K562 (cell line): ENCODE results near the gene ZSWIM4. TPM values are rescaled to one million over a fixed set of nuclear protein-coding genes. Genes with fewer than 3 reads are reported as not detected.

ENCODE experiments used
- ATAC-seq: fragments of 200-7000 bp; cut with Tn5 transposase; 3 replicates; pipeline ENCODE4 v1.9.1; 2020; ENCODE audit warnings: moderate library complexity
- BruUV-seq: library from RNA; stranded (reverse); fragments of 400-500 nt; replicated peaks from 2 replicates; lab custom pipeline; 2021; lab: Mats Ljungman, UMichigan
- CTCF ChIA-PET: fragments of 300-600 bp; formaldehyde crosslinking; extraction: SDS; loops from one replicate; lab custom pipeline; 2021; ENCODE audit warnings: low intra/inter-chr PET ratio; lab: Yijun Ruan, JAX
- POLR2A ChIA-PET: fragments of 300-600, 350-650 bp; sonication (Branson Sonifier 250); formaldehyde crosslinking; extraction: SDS; loops from one replicate; lab custom pipeline; 2021; ENCODE audit warnings: antibody characterized with exemption, inconsistent platforms; lab: Yijun Ruan, JAX
- DNase-seq, 4 experiments: peaks; one replicate each; pipeline versions ENCODE4 v3.0.0 to v3.0.0-alpha.2; 2011 to 2018; ENCODE audit warnings: low spot score in 3 of 4, mixed read lengths in 3 of 4; ENCODE audit errors: extremely low read depth in 1 of 4
- FAIRE-seq: peaks from 2 replicates; lab custom pipeline; 2011; peaks lifted over from hg19 to GRCh38; lab: Jason Lieb, UNC
- H2AFZ ChIP-seq: 2 replicates; pipeline ENCODE4 v1.6.0; 2011; ENCODE audit warnings: low read depth, low read length, control low read depth, inconsistent platforms
- H3K27ac ChIP-seq: fragments of 200-600 bp; 3 replicates; pipeline ENCODE4 v1.8.0; 2011; ENCODE audit warnings: low read depth, mild to moderate bottlenecking, control low read depth, inconsistent platforms, low read length, moderate library complexity, mixed read lengths; ENCODE audit errors: extremely low read depth
- H3K27me3 ChIP-seq, 2 experiments: fragments of 300-600 bp in 1 of 2; 2 replicates in 1 of 2; 3 replicates in 1 of 2; pipeline versions ENCODE4 v1.6.0 to v1.8.0; 2011; ENCODE audit warnings: inconsistent platforms in 2 of 2, low read length in 2 of 2, mild to moderate bottlenecking in 1 of 2, mixed read lengths in 1 of 2, moderate library complexity in 1 of 2; ENCODE audit not compliant: control insufficient read depth in 2 of 2, insufficient read depth in 2 of 2
- H3K36me3 ChIP-seq: fragments of 300-600 bp; 3 replicates; pipeline ENCODE4 v1.8.0; 2011; ENCODE audit warnings: mild to moderate bottlenecking, low read length, inconsistent platforms; ENCODE audit not compliant: control insufficient read depth, insufficient read depth
- H3K4me1 ChIP-seq, 2 experiments: fragments of 200-600 bp in 1 of 2; replicated peaks in 1 of 2; 2 replicates in 1 of 2; 3 replicates in 1 of 2; pipeline versions ENCODE4 v1.5.1 to v1.8.0; 2011; ENCODE audit warnings: inconsistent platforms in 2 of 2, low read length in 2 of 2, mild to moderate bottlenecking in 1 of 2, mixed read lengths in 1 of 2, moderate library complexity in 1 of 2; ENCODE audit not compliant: control insufficient read depth in 2 of 2, insufficient read depth in 2 of 2
- H3K4me2 ChIP-seq: 2 replicates; pipeline ENCODE4 v1.6.1; 2011; ENCODE audit warnings: low read length, control low read depth, inconsistent platforms, mixed read lengths; ENCODE audit not compliant: insufficient read depth
- H3K4me3 ChIP-seq: fragments of 200-600 bp; sonication (generic), shearing (Covaris generic); 2 replicates; pipeline ENCODE4 v1.5.1; 2016; ENCODE audit warnings: control low read depth, inconsistent platforms
- H3K79me2 ChIP-seq: fragments of 200-600 bp; 3 replicates; pipeline ENCODE4 v1.8.0; 2011; ENCODE audit warnings: low read length, inconsistent platforms; ENCODE audit not compliant: control insufficient read depth, insufficient read depth
- H3K9ac ChIP-seq, 2 experiments: 2 replicates each; pipeline versions ENCODE4 v1.6.0 to v1.6.1; 2011; ENCODE audit warnings: low read depth in 2 of 2, low read length in 2 of 2, control low read depth in 1 of 2, inconsistent platforms in 1 of 2, mild to moderate bottlenecking in 1 of 2, mixed read lengths in 1 of 2; ENCODE audit not compliant: insufficient read depth in 1 of 2
- H3K9me1 ChIP-seq: one replicate; pipeline ENCODE4 v1.6.0; 2011; ENCODE audit warnings: inconsistent platforms, mild to moderate bottlenecking, low read length, moderate library complexity; ENCODE audit not compliant: control insufficient read depth, insufficient read depth
- H3K9me3 ChIP-seq: replicated peaks from 2 replicates; pipeline ENCODE4 v1.5.1; 2011; ENCODE audit warnings: low read depth, low read length, inconsistent platforms; ENCODE audit not compliant: control insufficient read depth, insufficient read depth
- H4K20me1 ChIP-seq: replicated peaks from 2 replicates; pipeline ENCODE4 v1.6.1; 2011; ENCODE audit warnings: low read length, inconsistent platforms, mixed read lengths; ENCODE audit not compliant: control insufficient read depth, insufficient read depth
- ADNP ChIP-seq: fragments of 200-800 bp; sonication (Bioruptor generic); IDR thresholded peaks from 2 replicates; pipeline ENCODE4 v1.6.1; 2016; ENCODE audit warnings: missing genetic modification characterization, missing compliant biosample characterization
- CEBPZ ChIP-seq: fragments of 150-350 bp; IDR thresholded peaks from 2 replicates; pipeline ENCODE4 v1.6.1; 2014; ENCODE audit warnings: low read depth, mild to moderate bottlenecking, low read length, borderline replicate concordance
- GATAD2B ChIP-seq: fragments of 450-650 bp; IDR thresholded peaks from 2 replicates; pipeline ENCODE4 v1.6.1; 2017; ENCODE audit warnings: mild to moderate bottlenecking, borderline replicate concordance
- HLTF ChIP-seq: fragments of 450-650 bp; IDR thresholded peaks from 2 replicates; pipeline ENCODE4 v1.6.1; 2016
- HNRNPLL ChIP-seq: fragments of 200-400 bp; formaldehyde crosslinking; IDR thresholded peaks from 2 replicates; pipeline ENCODE4 v1.6.1; 2017; ENCODE audit warnings: low read length, low read depth, mild to moderate bottlenecking; ENCODE audit not compliant: poor library complexity, severe bottlenecking
- MCM3 ChIP-seq: fragments of 450-650 bp; IDR thresholded peaks from 2 replicates; pipeline ENCODE4 v1.6.1; 2016
- POLR2G ChIP-seq: fragments of 200-400 bp; formaldehyde crosslinking; IDR thresholded peaks from 2 replicates; pipeline ENCODE4 v1.6.1; 2017; ENCODE audit warnings: low read depth, mild to moderate bottlenecking, antibody characterized with exemption, low read length, moderate library complexity
- PRMT5 ChIP-seq: sonication (generic); formaldehyde crosslinking; IDR thresholded peaks from 2 replicates; pipeline ENCODE4 v1.5.0; 2020; ENCODE audit warnings: missing genetic modification reagents
- PRPF4 ChIP-seq: fragments of 200-400 bp; formaldehyde crosslinking; IDR thresholded peaks from one replicate; pipeline ENCODE4 v1.6.1; 2017; ENCODE audit warnings: low read length, low read depth, mild to moderate bottlenecking; ENCODE audit not compliant: insufficient read depth, poor library complexity, severe bottlenecking
- RAD21 ChIP-seq, 2 experiments: fragments of 250-450 bp in 1 of 2; fragments of 450-650 bp in 1 of 2; sonication (Bioruptor Pico) in 1 of 2; formaldehyde crosslinking in 1 of 2; IDR thresholded peaks in 1 of 2; conservative IDR thresholded peaks in 1 of 2; 2 replicates each; pipeline versions ENCODE4 v1.4.0 to v1.8.0; 2020 to 2022; ENCODE audit warnings: mild to moderate bottlenecking in 2 of 2, moderate library complexity in 1 of 2
- SAP30 ChIP-seq: fragments of 200-600 bp; sonication (generic); IDR thresholded peaks from 2 replicates; pipeline ENCODE4 v1.6.1; 2012; ENCODE audit warnings: borderline replicate concordance, low read depth, mild to moderate bottlenecking, moderate library complexity, low read length, control low read depth, inconsistent platforms; ENCODE audit not compliant: insufficient read depth, poor library complexity, severe bottlenecking
- VEZF1 ChIP-seq: fragments of 200-800 bp; sonication (Bioruptor generic); IDR thresholded peaks from 2 replicates; pipeline ENCODE4 v1.6.1; 2017; ENCODE audit warnings: missing genetic modification characterization, missing compliant biosample characterization
- ZNF124 ChIP-seq: sonication (generic); formaldehyde crosslinking; IDR thresholded peaks from 2 replicates; pipeline ENCODE4 v1.8.1; 2022; ENCODE audit warnings: missing genetic modification reagents
- ZNF354B ChIP-seq: fragments of 250-450 bp; sonication (Bioruptor Pico); IDR thresholded peaks from 2 replicates; pipeline ENCODE4 v1.4.0; 2020
- ZNF444 ChIP-seq: fragments of 250-450 bp; sonication (Bioruptor Pico); IDR thresholded peaks from 2 replicates; pipeline ENCODE4 v1.4.0; 2020; ENCODE audit warnings: mild to moderate bottlenecking, moderate library complexity
- ZNF561 ChIP-seq: fragments of 450-650 bp; formaldehyde crosslinking; conservative IDR thresholded peaks from 2 replicates; pipeline ENCODE4 v1.4.0; 2020; ENCODE audit warnings: mild to moderate bottlenecking, moderate library complexity
- WGBS: fragments of 100-300 bp; shearing (Covaris generic); methylation state at CpG from one replicate; pipeline ENCODE4 v1.1.6; 2016; ENCODE audit warnings: low coverage, mixed read lengths; ENCODE audit not compliant: insufficient coverage; ENCODE audit errors: missing lambda C conversion rate; 5-methylcytosine and 5-hydroxymethylcytosine counted together
- in situ Hi-C: fragments of 300-500 bp; cut with MboI; formaldehyde crosslinking; loops from 4 replicates; pipeline ENCODE4 v1.15.0; 2018; ENCODE audit warnings: inconsistent platforms, mixed read lengths
- intact Hi-C: fragments of 100-400 bp; cut with micrococcal nuclease; formaldehyde crosslinking; loops from 2 replicates; pipeline ENCODE4 v1.14.2; 2022
- polyA plus RNA-seq, 8 experiments: library from polyadenylated mRNA; depleted of rRNA in 4 of 8; stranded (reverse) in 5 of 8; unstranded in 3 of 8; fragments of >200 nt; fragmentation: Nextera tagmentation in 2 of 8; fragmentation: Illumina TruSeq in 1 of 8; extraction: Ambion mirVana in 2 of 8; extraction: Trizol in 1 of 8; gene quantifications; 2 replicates each; pipeline versions ENCODE4 v1.2.1 to v1.2.3, GENCODE V29; 2011 to 2014; ENCODE audit warnings: inconsistent platforms in 1 of 8, missing spikeins in 1 of 8
- total RNA-seq, 7 experiments: library from RNA; depleted of rRNA in 6 of 7; stranded (reverse); fragments of >200 nt in 6 of 7; fragmentation: Illumina TruSeq in 2 of 7; extraction: Trizol in 2 of 7; gene quantifications; 2 replicates each; pipeline versions ENCODE4 v1.2.1 to v1.2.3, GENCODE V29; 2011 to 2021; ENCODE audit warnings: low replicate concordance in 1 of 7

Gene ZSWIM4
- total and polyA plus RNA-seq, 9 of the 15 experiments (the other 6 are each of a cell fraction or from before 2014, with no cell fraction given) = 0.25 to 3.7 (median 0.79) TPM; not detected in 2

- Histone ChIP-seq H4K20me1 (0 out of 2 replicates have a peak, but pooled peaks cover 3% of the 10 kb centered on the region), H3K36me3 (peaks cover 3% of the 10 kb centered on the region; the same call in 2 of the 3 replicates), H3K4me2 (peak overlapping the region; percentile 92), H2AFZ (peak overlapping the region; percentile 94), H3K79me2 (peaks cover 55% of the 10 kb centered on the region), H3K27me3 (no peaks in the 10 kb centered on the region), H3K27ac (peak overlapping the region; percentile 97), H3K9me1 (no peaks in the 10 kb centered on the region), H3K9me3 (no peaks in the 10 kb centered on the region), H3K4me1 (peaks cover 51 to 89% of the 10 kb centered on the region in 2 experiments), H3K4me3 (peak overlapping the region; percentile 72), H3K9ac (peak overlapping the region; percentile 91 to 98)
- intact Hi-C loops = no loop called here
- FAIRE-seq (no peak), DNase-seq (peak; percentile 77 to 89 (median 83)), ATAC-seq (peak; percentile 38)
- WGBS = 2% methylated on average over 53 of the region's 95 CpGs
- CTCF ChIA-PET = no interaction called here
- POLR2A ChIA-PET = interaction anchor here (0.6 to 1.2 kb wide), 4 partner anchors 9 to 422 kb away, joined by 3 to 4 read pairs (median 3); partner anchors contain the start of gene ZSWIM4
- in situ Hi-C loops = loop anchor here (10.0 kb wide), 1 partner anchor 568 kb away; no protein-coding TSS in a partner anchor
- BruUV-seq = no TSS peak
- peak; percentile 98 for TF ChIP-seq VEZF1 (CRISPR knock-in tag)
- TF ChIP-seq ZNF561 (CRISPR knock-in tag) = no peak
- peak; percentile 25; the same call in 1 of the 2 replicates for TF ChIP-seq ZNF124 (CRISPR knock-in tag)
- TF ChIP-seq HLTF = no peak
- TF ChIP-seq PRPF4 = peak; percentile 82
- TF ChIP-seq POLR2G = peak; percentile 98
- no peak for TF ChIP-seq PRMT5
- TF ChIP-seq HNRNPLL = no peak
- TF ChIP-seq ZNF444 (CRISPR knock-in tag) = no peak
- no peak for TF ChIP-seq ADNP (tag)
- TF ChIP-seq MCM3 = no peak
- no peak for TF ChIP-seq ZNF354B (CRISPR knock-in tag)
- peak; percentile 81; the same call in 1 of the 2 replicates for TF ChIP-seq GATAD2B
- peak; percentile 21 to 32; a peak in 3 of 4 replicates for TF ChIP-seq RAD21 (CRISPR knock-in tag; conservative IDR thresholded peaks at IDR 0.05 in 1 of 2, IDR thresholded peaks at IDR 0.05 in 1 of 2)
- peak; percentile 42 for TF ChIP-seq SAP30
- TF ChIP-seq CEBPZ = no peak
These were observed 47.3 kb downstream of the ZSWIM4 start for GRCh38 chr19:13842291-13843103.
